GM10847 (cell line): ENCODE measurements around the gene NRN1L.

Experiments
- POLR2A ChIP-seq: IDR thresholded peaks from 2 replicates; pipeline ENCODE4 v1.6.1; 2011; ENCODE audit not compliant: insufficient read length; ENCODE audit errors: extremely low read depth

The NRN1L gene

GRCh38 chr16:67919622-67920221 lies 35.0 kb downstream of the NRN1L start:
- TF ChIP-seq POLR2A = no peak

GRCh38 chr16:67922221-67922620 lies 37.5 kb downstream of the NRN1L start:
- no peak for TF ChIP-seq POLR2A

DNA sequence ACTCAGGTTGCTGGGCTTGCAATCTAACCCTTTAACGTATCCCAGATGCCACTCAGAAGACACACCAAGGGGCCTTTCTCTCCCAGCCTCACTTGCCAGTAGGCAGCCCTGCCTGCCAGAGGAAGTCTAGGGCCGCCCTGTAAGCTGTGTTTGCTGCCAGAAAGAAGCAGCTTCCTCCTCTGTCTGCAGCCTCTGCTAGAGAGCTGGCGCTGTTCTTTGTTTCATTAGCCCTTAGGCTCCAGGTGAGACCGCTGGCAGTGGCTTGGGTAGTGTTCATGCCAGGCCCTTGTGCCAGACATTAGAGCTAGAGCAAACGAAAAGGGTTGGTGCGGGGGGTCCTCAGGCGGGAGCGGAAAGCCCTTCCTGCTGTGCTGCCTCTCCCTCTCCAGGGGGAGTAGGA lies 38.1 kb downstream of the NRN1L start:
- no peak for TF ChIP-seq POLR2A

DNA sequence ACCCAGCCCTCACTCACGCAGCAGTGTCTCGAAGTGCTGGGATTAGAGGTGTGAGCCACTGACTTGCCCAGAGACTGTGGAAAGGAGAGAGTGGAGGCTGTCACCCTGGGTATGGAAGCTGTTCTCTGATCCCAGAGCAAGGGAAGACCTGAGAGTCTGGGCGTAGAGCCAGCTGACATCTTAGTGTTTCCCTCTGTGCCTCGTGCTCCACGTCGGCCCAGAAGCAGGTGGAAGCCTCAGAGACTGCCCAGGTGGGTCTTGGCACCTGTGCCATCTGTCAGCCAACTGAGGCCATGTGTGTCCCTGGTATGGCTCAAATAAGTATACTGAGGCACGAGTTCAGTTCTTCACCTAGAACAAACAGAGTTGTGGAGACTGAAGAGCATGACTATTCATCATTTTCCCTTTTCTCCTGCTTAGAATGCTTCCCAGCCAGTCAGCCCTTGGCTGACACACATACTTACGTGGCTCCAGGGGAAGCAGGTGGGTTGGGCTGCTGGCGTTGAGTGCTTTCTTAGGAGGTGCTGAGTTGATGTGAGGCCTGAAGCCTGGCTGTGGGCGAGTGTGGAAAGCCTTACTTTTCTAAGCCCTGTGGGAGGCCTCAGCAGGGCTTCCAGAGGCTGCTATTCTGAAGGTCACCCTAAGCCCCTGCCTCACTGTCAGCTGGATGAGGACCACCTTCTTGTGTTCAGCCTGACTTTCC lies 38.9 kb downstream of the NRN1L start:
- no peak for TF ChIP-seq POLR2A

DNA sequence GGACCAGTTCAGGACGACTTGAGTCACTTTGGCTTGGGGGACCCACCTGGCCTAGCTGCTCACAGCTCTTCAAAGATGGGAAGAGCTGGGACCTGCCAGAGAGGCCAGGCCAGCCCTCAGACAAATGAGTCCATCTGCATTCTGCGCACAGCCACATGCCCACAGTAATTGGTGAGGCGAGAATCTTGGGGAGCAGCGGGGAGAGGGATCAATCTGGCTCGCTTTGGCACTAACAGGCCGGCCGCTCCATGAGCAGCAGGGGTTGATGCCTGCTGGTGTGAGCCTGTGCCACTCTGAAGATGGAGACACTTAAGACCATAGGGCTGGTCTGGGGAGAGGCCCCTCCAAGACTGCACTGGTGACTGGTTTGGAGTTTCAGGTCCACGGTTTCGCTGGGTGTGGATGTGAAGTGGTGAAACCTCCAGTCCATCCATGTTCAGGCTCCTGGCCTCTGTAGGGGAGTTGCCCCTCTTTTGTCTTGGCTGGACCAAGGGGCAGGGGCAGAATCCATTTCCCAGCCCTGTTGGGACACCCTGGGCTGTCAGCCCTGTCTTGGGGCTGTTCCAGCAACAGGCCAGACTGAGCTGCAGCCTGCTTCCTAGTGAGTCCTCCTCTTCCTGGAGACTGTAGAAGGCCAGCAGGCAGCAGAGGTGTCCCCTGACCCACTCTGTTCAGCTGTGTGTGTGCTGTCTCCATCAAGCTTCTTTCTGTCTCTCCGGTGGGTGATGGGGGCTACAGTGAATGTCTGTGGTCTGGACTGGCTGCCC lies 39.6 kb downstream of the NRN1L start:
- no peak for TF ChIP-seq POLR2A

- no peak for TF ChIP-seq POLR2A
These were observed 41.6 kb downstream of the NRN1L start for GRCh38 chr16:67926181-67926750.

- no peak for TF ChIP-seq POLR2A
These were observed 42.7 kb downstream of the NRN1L start for GRCh38 chr16:67927131-67927941.

- no peak for TF ChIP-seq POLR2A
These were observed 43.5 kb downstream of the NRN1L start for GRCh38 chr16:67928147-67928546.

- TF ChIP-seq POLR2A = no peak
These were observed 44.1 kb downstream of the NRN1L start for GRCh38 chr16:67928561-67929364.

- TF ChIP-seq POLR2A = no peak
These were observed 45.5 kb downstream of the NRN1L start for GRCh38 chr16:67930191-67930590.

- no peak for TF ChIP-seq POLR2A
These were observed 46.1 kb downstream of the NRN1L start for GRCh38 chr16:67930678-67931211.

DNA sequence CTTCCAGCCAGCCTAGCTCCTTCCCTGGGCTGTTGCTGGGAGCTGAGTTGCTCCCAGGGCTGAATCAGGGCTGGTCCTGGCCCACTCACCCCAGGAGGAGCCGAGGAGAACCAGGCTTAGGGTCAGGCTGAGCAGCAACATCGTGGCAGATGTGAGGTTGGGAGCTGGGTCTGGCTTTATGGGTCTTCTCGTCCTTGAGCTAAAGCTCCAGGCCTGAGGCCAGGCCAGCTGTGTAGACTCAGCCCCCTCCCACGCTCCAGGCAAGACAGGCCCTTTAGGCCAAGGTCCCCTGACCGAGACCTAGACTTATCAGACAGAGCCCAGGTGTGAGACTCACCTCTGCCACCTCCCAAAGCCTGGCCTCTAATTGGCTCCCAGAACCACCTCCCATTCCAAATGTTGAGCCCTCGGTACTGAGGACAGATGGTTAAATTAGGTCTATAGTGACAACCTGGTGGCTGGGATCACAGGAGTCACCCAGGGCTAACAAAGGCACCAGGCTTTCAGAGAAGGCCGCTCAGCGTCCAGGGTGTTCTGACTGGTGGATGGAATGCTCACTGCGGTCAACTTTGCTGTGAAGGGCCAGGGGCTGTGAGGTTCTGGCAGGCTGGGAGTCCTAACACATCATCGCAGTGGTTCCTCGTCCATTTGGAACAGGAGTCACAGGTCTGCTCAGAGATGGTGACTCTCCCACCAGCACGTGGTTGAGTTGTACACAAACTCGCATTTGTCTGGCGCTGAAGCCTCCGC lies 47.2 kb downstream of the NRN1L start, which contains the start of gene CTRL:
CTRL (minus strand) TSS at position 151 of the 750 bp plus-strand sequence; CDS start at position 141, 10 bp downstream.
- no peak for TF ChIP-seq POLR2A

- TF ChIP-seq POLR2A = no peak
These were observed 47.8 kb downstream of the NRN1L start for GRCh38 chr16:67932462-67932840.
